ENCODE results near the gene SLC5A8. TPM values are rescaled to one million over a fixed set of nuclear protein-coding genes. Genes with fewer than 3 reads are reported as not detected.

Gene SLC5A8
- total RNA-seq, 1 experiment from 2014 or later = 0.07 TPM

DNA sequence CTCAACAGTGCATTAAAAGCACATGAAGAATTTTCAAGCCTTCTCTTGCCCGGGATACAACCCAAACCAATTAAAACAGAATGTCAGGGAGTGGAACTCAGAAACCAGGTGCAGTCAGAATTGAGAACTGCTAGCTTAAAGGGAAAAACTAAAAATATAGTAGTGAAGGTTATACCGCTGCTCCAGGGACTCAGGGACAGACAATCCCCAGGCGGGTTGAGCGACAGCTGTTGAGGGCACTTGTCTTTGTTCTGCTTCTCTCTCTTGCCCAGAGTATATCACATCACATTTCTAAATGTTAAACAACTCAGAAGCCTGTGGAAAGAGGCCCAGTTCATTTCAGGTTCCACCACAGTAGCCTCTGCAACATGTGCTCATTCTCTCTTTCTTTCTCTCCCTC lies 93.1 kb downstream of the SLC5A8 start:
- WGBS (ENCODE audit: extremely low coverage, insufficient read length, low lambda C conversion rate) = no CpG with 5 or more reads among the region's 4 CpGs
- Histone ChIP-seq H2AK5ac (ENCODE audit: insufficient read length, low read length) (no peak overlapping the region), H4K5ac (ENCODE audit: insufficient read length, low read depth, low read length) (no peak overlapping the region), H3K79me1 (ENCODE audit: insufficient read depth, low read depth, low read length, poor library complexity, severe bottlenecking) (no peaks in the 10 kb centered on the region), H3K9ac (ENCODE audit: extremely low read depth, insufficient read length, low read length) (no peak overlapping the region), H2BK120ac (ENCODE audit: low read depth, low read length, poor library complexity, severe bottlenecking) (no peak overlapping the region), H3K9me3 (ENCODE audit: control insufficient read depth, low read depth, low read length) (no peaks in the 10 kb centered on the region), H2BK15ac (ENCODE audit: low read depth, low read length) (no peak overlapping the region), H3T11ph (ENCODE audit: low read length) (no peak overlapping the region), H3K27me3 (ENCODE audit: insufficient read depth, low read length) (no peaks in the 10 kb centered on the region), H3K23ac (ENCODE audit: insufficient read length, low read depth, low read length) (no peak overlapping the region), H4K20me1 (ENCODE audit: control insufficient read depth, insufficient read depth, insufficient read length) (no peaks in the 10 kb centered on the region), H2BK20ac (ENCODE audit: low read depth, low read length, poor library complexity, severe bottlenecking) (no peak overlapping the region), H3K23me2 (ENCODE audit: insufficient read length, low read depth, low read length, poor library complexity, severe bottlenecking) (no peaks in the 10 kb centered on the region), H3K18ac (ENCODE audit: insufficient read length, low read depth, low read length) (no peak overlapping the region), H2BK5ac (ENCODE audit: insufficient read length, low read length) (no peak overlapping the region), H3K4me2 (ENCODE audit: insufficient read depth, insufficient read length, low read length) (no peak overlapping the region), H4K91ac (ENCODE audit: insufficient read length, low read depth, low read length) (no peak overlapping the region), H3K4me1 (ENCODE audit: insufficient read depth, low read length) (no peaks in the 10 kb centered on the region), H3K56ac (ENCODE audit: insufficient read length, low read depth, low read length) (no peak overlapping the region), H3K79me2 (ENCODE audit: insufficient read depth, low read length) (no peaks in the 10 kb centered on the region), H2AFZ (ENCODE audit: low read length) (no peak overlapping the region), H3K14ac (ENCODE audit: insufficient read depth, low read length) (no peak overlapping the region), H3K27ac (ENCODE audit: insufficient read length, low read depth, low read length) (no peak overlapping the region), H2BK12ac (ENCODE audit: insufficient read length, low read depth, low read length) (no peak overlapping the region), H3K4ac (ENCODE audit: low read depth, low read length) (no peak overlapping the region), H4K8ac (replicated peaks; ENCODE audit: insufficient read length, low read depth, low read length) (no peak overlapping the region)
- Mint-ChIP-seq H3K4me3 (no peak overlapping the region), H3K4me1 (no peaks in the 10 kb centered on the region; a peak in 1 of 4 replicates), H3K27ac (no peak overlapping the region), H3K27me3 (ENCODE audit: low read depth) (no peaks in the 10 kb centered on the region), H3K36me3 (ENCODE audit: insufficient read depth in 1 of 3, low read depth in 3 of 3) (peaks cover 0 to 5% (median 1%) of the 10 kb centered on the region in 3 experiments; a peak in 3 of 7 replicates), H3K9me3 (peaks cover 0 to 5% of the 10 kb centered on the region in 2 experiments; a peak in 3 of 5 replicates)
- no peak for DNase-seq
- TF ChIP-seq, protein P1, sequence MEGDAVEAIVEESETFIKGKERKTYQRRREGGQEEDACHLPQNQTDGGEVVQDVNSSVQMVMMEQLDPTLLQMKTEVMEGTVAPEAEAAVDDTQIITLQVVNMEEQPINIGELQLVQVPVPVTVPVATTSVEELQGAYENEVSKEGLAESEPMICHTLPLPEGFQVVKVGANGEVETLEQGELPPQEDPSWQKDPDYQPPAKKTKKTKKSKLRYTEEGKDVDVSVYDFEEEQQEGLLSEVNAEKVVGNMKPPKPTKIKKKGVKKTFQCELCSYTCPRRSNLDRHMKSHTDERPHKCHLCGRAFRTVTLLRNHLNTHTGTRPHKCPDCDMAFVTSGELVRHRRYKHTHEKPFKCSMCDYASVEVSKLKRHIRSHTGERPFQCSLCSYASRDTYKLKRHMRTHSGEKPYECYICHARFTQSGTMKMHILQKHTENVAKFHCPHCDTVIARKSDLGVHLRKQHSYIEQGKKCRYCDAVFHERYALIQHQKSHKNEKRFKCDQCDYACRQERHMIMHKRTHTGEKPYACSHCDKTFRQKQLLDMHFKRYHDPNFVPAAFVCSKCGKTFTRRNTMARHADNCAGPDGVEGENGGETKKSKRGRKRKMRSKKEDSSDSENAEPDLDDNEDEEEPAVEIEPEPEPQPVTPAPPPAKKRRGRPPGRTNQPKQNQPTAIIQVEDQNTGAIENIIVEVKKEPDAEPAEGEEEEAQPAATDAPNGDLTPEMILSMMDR (conservative IDR thresholded peaks at IDR 0.05) = no peak
